Urinary bladder (tissue), 4 donors: Measurements from ENCODE around the gene PTPRN2. TPM values are rescaled to one million over a fixed set of nuclear protein-coding genes. Genes with fewer than 3 reads are reported as not detected.

Source experiments
- DNase-seq: peaks from one replicate; pipeline ENCODE4 v3.0.0-alpha.2; 2015; ENCODE audit errors: extremely low spot score
- H3K27ac ChIP-seq: one replicate; pipeline ENCODE4 v1.5.1; 2013; ENCODE audit warnings: low read depth, mild to moderate bottlenecking, moderate library complexity
- H3K36me3 ChIP-seq: one replicate; pipeline ENCODE4 v1.6.1; 2013; ENCODE audit warnings: mild to moderate bottlenecking, moderate library complexity; ENCODE audit not compliant: insufficient read depth
- H3K4me1 ChIP-seq: one replicate; pipeline ENCODE4 v1.6.1; 2013; ENCODE audit warnings: mild to moderate bottlenecking, moderate library complexity; ENCODE audit not compliant: insufficient read depth
- H3K4me3 ChIP-seq: one replicate; pipeline ENCODE4 v1.5.1; 2013; ENCODE audit warnings: low read depth, low read length
- WGBS: extraction: QIAGEN DNeasy Blood & Tissue Kit; methylation state at CpG from one replicate; pipeline ENCODE4 v1.1.7; 2013; 5-methylcytosine and 5-hydroxymethylcytosine counted together
- polyA plus RNA-seq: library from polyadenylated mRNA; stranded (reverse); fragments of 200-250 nt; gene quantifications from one replicate; pipeline ENCODE4 v1.2.3, GENCODE V29; 2013
- total RNA-seq: library from RNA; depleted of rRNA; stranded (reverse); fragments of >200 nt; gene quantifications from one replicate; pipeline ENCODE4 v1.2.3, GENCODE V29; 2014
- donor health status: healthy with polysubstance abuse.
- donor health status: healthy.

Gene PTPRN2
- total and polyA plus RNA-seq, 2 donors, result 2.8 to 4.4 TPM

DNA sequence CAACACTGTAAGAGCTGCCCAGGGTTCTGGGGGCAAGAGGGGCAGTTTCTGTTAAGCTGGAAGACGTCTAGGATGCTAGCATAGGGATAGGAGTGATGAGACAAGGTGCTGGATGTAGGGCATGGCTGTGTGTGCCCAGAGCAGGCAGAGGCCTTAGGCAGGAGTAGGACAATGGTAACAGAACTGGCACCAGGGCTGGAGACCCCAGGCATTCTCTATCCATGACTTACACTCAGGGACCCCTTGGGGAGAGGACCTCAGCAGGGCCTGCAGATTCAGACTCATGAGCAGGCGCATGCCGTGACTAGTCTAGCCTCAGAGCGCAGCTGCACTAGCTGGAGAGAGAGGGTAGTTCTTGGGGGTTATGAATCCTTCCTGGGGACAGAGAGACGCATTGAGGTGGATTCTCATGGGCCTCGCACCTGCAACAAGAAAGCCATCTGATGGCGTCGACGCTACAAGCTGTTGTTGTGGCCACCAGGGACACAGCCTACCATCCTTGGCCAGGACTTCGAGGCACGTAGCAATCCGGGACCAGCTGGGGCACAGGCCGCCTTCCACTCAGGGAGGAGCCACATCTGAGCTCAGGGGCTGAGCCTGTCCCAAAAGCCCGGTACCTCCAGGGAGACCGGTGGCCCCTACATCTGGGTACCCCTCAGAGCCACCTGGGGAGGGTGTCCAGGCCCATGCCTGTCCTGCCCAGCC, 474.1 kb downstream of the PTPRN2 start:
- Histone ChIP-seq H3K36me3 (no peaks in the 10 kb centered on the region), H3K4me3 (no peak overlapping the region), H3K27ac (no peak overlapping the region), H3K4me1 (no peaks in the 10 kb centered on the region)
- no peak for DNase-seq
- 93% methylated on average over 15 of the region's 15 CpGs for WGBS

DNA sequence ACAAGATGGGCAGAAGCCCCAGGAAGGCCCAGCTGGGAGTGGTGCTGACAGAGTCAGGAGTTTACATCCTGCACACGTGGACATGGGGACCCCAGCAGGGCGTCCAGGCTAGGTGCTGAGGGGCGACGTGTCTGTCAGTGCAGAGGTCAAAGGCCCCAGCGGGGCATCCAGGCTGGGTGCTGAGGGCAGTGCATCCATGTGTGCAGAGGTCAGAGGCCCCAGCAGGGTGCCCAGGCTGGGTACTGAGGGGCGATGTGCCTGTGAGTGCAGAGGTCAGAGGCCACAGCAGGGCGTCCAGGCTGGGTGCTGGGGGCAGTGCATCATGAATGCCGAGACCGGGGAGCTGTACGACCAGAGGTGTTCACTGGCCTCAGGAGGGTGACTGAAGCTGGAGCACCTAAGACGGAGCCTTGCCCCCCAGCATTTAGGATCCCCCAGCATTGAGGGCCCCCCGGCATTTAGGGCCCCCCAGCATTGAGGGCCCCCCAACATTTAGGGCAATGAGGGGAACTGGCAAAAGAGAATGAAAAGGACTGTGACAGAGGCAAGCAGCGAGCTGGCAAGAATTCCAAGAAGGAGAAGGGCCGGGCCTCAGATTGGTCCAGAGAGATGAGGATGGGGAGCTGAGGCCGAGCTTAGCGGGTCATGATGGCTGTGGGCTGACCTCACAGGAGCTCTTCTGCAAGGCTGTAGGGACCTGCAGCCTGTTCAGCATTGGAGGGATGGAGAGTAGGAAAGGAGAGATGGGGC, 474.9 kb downstream of the PTPRN2 start:
- H3K36me3 ChIP-seq, result no peaks in the 10 kb centered on the region
- H3K4me1 ChIP-seq, result no peaks in the 10 kb centered on the region
- no peak overlapping the region for H3K4me3 ChIP-seq
- no peak overlapping the region for H3K27ac ChIP-seq
- DNase-seq, result no peak
- 84% methylated on average over 16 of the region's 16 CpGs for WGBS

DNA sequence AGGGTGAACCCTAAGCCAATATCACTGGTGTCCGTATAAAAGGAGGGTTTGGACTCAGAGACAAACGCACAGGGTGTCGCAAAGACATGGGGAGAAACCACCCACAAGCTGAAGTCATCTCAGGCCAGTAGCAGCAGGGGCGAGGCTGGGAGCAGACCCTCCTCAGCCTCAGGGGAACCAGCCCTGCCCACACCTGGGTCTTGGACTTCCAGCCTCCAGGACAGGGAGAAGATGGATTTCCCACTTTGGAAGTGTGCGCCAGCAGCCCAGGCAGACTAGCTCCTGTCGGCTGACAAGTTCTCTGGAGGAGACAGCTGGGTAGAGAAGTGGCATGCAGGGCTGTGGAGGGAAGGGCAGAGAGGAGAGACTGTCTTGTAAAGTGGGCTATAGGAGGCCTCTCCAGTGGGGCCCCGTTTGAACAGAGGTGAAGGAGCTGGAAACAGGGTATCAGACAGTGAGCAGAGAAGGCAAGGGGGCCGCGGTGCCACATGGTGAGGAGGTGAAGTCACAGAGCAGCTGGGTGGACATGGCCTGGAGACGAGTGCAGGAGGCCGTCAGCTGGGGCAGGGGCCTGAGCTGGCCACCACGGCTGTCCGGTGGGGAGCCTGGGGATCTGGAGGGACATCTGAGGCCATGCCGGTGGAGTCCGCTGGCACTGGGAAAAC, 475.6 kb downstream of the PTPRN2 start:
- Histone ChIP-seq H3K4me3 (no peak overlapping the region), H3K36me3 (no peaks in the 10 kb centered on the region), H3K4me1 (no peaks in the 10 kb centered on the region), H3K27ac (no peak overlapping the region)
- 89% methylated on average over 15 of the region's 15 CpGs for WGBS
- no peak for DNase-seq

DNA sequence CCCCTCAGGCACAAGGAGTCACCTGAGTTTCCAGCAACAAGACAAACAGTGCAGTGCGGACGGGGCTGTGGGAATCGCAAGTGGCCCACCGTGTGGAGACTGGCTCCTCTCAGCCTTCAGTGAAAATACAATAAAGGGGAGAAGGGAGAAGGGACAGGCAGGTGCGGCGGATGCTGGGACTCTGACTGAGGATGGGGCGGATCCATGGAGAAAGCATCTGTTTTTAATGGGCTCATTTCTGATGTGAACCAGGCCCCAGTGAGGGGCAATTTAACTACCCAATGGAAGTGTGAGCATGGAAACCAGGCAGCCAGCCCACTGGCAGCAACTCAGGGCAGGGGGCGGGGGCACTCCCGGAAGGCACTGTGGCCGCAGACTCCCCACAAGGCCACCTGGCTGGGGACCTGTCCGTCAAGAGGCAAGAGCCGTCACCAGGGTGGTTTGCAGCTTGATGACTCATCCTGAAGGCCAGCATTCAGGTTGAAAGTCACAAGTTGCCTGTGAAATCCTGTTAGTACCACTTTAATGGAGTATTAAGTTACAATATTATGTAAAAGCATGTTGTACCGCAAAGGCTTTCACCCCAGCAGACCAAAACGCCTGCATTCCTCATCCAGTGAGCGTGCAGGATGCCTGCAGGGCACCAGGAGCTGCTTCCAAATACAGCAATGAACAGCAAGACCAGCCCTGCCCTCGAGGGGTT, 476.4 kb downstream of the PTPRN2 start:
- no peak for DNase-seq
- 72% methylated on average over 16 of the region's 16 CpGs for WGBS
- Histone ChIP-seq H3K4me1 (no peaks in the 10 kb centered on the region), H3K27ac (no peak overlapping the region), H3K36me3 (no peaks in the 10 kb centered on the region), H3K4me3 (no peak overlapping the region)

DNA sequence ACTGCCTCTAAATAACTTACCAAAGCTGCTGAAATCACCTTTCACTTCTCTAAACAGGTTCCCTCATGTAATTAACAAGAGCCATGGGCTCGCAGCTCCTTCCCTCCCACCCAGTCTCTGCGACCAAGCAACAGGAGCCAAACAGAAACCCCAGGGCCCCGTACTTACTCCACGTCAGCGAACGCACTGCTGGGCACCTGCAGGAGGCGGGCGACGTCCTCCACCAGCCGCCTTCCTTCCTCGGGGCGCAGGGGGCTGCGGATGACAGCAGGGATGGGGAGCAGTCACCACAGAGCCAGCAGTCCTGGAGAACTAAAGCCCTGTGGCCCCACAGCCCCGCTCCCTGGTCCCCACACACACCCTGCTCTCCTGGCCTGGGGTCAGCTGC, 477.0 kb downstream of the PTPRN2 start:
- H3K27ac ChIP-seq, result no peak overlapping the region
- DNase-seq, result no peak
- no peaks in the 10 kb centered on the region for H3K4me1 ChIP-seq
- no peaks in the 10 kb centered on the region for H3K36me3 ChIP-seq
- no peak overlapping the region for H3K4me3 ChIP-seq
- 91% methylated on average over 14 of the region's 14 CpGs for whole genome bisulfite sequencing

DNA sequence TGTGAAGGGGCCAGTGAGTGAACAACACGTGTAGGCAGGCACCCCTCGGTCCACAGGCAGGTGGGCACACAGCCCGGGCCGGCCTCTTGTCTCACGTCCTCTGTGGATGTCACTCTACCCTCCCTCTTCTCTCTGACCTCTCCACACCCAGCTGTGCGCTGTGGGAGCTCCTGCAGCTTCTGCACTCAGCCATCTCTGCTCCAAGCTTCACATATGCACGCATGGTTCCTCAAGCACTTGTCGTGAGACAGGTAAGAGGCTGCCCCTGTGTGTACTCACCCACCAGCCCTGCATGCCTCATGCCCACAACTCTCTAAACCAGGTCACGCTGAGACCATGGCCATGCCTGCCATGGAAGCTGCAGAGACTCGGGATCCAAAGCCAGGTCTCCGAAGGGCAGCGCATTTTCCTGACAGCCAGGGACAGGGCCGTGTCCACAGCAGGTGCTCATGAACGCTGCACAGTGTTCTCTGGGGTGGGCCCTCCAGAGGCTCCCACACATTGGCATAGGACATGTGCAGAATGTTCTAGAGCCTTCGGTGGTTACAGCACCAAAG, 477.5 kb downstream of the PTPRN2 start:
- 90% methylated on average over 15 of the region's 15 CpGs for WGBS

DNA sequence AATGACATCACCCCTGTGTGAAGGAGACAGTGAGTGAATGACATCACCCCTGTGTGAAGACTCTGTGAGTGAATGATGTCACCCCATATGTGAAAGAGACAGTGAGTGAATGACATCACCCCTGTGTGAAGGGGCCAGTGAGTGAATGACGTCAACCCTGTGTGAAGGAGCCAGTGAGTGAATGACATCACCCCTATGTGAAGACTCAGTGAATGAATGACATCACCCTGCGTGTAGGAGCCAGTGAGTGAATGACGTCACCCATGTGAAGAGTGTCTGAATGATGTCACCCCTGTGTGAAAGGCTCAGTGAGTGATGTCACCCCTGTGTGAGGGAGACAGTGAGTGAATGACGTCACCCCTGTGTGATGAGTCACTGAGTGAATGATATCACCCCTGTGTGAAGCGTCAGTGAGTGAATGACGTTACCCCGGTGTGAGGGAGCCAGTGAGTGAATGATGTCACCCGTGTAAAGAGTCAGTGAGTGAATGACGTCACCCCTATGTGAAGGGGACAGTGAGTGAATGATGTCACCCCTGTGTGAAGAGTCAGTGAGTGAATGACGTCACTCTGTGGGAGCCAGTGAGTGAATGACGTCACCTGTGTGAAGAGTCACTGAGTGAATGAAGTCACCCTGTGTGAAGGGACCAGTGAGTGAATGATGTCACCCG, 478.1 kb downstream of the PTPRN2 start:
- WGBS, result 85% methylated on average over 12 of the region's 12 CpGs

More for the DNA sequence above, 477.5 kb downstream of the PTPRN2 start:
- H3K4me1 ChIP-seq, result no peaks in the 10 kb centered on the region
- no peaks in the 10 kb centered on the region for H3K36me3 ChIP-seq
- no peak overlapping the region for H3K4me3 ChIP-seq
- H3K27ac ChIP-seq, result no peak overlapping the region
- DNase-seq, result no peak

DNA sequence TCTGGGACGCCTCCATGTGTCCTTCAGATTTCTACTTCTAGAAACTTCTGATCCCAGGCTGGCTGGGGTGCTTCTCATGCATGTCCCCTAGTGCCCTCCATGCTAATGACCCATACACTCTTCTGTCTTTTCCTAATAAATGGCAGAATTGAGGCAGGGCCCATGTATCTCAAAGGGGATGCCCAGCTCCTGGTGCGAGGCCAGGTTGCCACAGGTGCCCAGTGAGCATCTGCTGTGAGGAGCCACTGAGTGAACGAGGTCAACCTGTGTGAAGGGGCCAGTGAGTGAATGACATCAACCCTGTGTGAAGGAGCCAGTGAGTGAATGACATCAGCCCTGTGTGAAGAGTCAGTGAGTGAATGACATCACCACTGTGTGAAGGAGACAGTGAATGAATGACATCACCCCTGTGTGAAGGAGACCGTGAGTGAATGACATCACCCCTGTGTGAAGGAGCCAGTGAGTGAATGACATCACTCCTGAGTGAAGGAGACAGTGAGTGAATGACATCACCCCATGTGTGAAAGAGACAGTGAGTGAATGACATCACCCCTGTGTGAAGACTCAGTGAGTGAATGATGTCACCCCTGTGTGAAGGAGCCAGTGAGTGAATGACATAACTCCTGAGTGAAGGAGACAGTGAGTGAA, 478.9 kb downstream of the PTPRN2 start:
- 80% methylated on average over 4 of the region's 4 CpGs for WGBS
- Histone ChIP-seq H3K4me1 (no peaks in the 10 kb centered on the region), H3K36me3 (no peaks in the 10 kb centered on the region), H3K4me3 (no peak overlapping the region), H3K27ac (no peak overlapping the region)
- DNase-seq, result no peak

More for the DNA sequence above, 478.1 kb downstream of the PTPRN2 start:
- Histone ChIP-seq H3K27ac (no peak overlapping the region), H3K4me1 (no peaks in the 10 kb centered on the region), H3K36me3 (no peaks in the 10 kb centered on the region), H3K4me3 (no peak overlapping the region)
- DNase-seq, result no peak

DNA sequence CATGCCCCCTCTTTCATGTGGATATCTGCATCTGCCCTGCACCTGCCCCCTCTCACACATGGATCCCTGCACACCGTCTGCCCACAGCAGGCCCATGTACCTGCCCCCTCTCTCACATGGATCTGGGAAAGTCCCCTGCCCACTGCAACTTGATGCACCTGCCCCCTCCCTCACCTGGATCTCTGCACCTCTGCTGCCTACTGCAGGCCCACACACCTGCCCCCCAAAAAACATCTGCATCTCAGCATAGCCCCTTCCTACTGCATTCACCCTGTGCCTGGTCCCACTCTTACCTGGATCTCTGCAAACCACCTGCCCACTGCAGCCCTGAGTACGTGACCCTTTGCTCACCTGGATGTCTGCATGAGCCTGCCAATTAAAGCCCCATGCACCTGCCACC, 479.8 kb downstream of the PTPRN2 start:
- H3K4me3 ChIP-seq, result no peak overlapping the region
- H3K36me3 ChIP-seq, result no peaks in the 10 kb centered on the region
- no peak overlapping the region for H3K27ac ChIP-seq
- WGBS, result 90% methylated on average over 2 of the region's 2 CpGs
- no peaks in the 10 kb centered on the region for H3K4me1 ChIP-seq
- DNase-seq, result no peak

DNA sequence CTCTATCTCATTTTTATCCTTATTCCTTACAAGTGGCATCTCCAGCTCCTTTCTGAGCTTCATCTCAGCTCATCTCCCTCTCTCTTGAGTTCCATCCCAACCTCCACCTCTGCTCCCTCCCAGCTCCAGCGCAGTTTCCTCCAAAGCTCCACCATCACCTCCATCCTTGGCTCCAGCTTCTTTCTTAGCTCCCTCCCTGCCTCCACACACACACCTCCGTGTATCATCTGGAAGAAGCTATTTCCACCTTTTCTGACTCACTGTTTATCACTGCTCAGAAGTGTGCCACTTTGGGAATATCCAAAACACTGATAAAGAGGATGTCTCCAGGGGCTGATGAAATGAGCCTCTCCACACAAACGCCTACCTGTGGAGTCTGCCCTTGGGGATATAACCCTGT, 481.4 kb downstream of the PTPRN2 start:
- Histone ChIP-seq H3K36me3 (no peaks in the 10 kb centered on the region), H3K4me3 (no peak overlapping the region), H3K27ac (no peak overlapping the region), H3K4me1 (no peaks in the 10 kb centered on the region)
- WGBS, result 64% methylated on average over 3 of the region's 3 CpGs
- DNase-seq, result no peak

DNA sequence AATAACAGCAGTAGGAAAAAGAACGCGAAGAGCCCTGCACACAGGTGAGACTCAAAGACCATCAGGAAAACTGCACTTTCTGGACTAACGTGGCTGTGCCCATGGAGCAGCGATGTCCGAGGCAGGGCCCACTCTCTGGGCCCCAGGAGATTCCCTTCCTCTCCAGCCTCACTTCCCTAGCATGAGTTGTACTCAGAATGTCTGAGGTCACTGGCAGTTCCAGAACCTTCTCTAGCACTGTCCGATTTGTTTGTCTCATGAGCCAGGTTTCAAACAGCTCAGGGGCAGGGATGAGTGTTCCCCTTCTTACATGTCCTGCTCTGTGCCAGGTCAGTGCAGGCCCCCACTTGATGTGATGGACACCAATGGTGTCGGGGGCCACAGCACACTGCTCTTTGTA, 484.2 kb downstream of the PTPRN2 start:
- Histone ChIP-seq H3K4me1 (no peaks in the 10 kb centered on the region), H3K27ac (no peak overlapping the region), H3K4me3 (no peak overlapping the region), H3K36me3 (no peaks in the 10 kb centered on the region)
- 89% methylated on average over 7 of the region's 7 CpGs for WGBS
- no peak for DNase-seq

DNA sequence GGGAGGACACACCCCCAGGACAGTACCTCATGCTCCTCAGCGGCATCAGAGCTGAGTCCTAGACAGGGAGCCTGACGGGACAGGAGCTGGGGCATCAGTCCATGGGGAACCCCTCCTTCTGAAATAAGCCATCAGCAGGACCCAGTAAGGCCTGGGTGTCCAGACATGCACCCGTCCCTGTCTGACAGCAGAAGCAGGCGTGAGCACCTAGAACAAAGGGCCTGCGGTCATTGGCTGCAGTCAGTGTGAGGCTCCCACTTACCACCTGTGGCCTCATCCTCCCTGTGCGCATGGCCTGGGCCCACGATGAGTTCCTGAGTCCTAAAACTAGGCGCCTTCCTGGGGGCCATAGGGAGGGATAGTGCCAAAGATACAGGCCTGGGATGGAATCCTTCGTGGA, 484.7 kb downstream of the PTPRN2 start:
- no peaks in the 10 kb centered on the region for H3K36me3 ChIP-seq
- no peak for DNase-seq

More for the DNA sequence above, 484.7 kb downstream of the PTPRN2 start:
- WGBS, result 86% methylated on average over 9 of the region's 9 CpGs
- H3K4me3 ChIP-seq, result no peak overlapping the region
- H3K4me1 ChIP-seq, result no peaks in the 10 kb centered on the region
- H3K27ac ChIP-seq, result no peak overlapping the region
